Measurements from ENCODE around the gene MS4A12. TPM values are rescaled to one million over a fixed set of nuclear protein-coding genes. Genes with fewer than 3 reads are reported as not detected.
"Not testable (repeated sequence)": the region's sequence is repeated elsewhere in the genome, so short reads cannot be mapped to it uniquely, and the experiment has no call there.

MS4A12 gene
- total RNA-seq = 1,000 to 10,000 TPM in 1 of 3 donors, 100 to 1,000 TPM in 2; 411 to 1,262 (median 644) TPM
- long read RNA-seq, donor 1, transcript MS4A12-201 (7 exons, 1,167 nt) = major isoform, 629 of 725 reads
- long read RNA-seq, donor 1, partial matches to known transcripts = 30 of 725 reads
- long read RNA-seq, donor 1, other reads (novel, unspliced or antisense) = 61 of 725 reads
- long read RNA-seq, donor 2, transcript MS4A12-205 (6 exons, 1,019 nt) = minor isoform, 8 of 600 reads
- long read RNA-seq, donor 2, transcript MS4A12-201 (7 exons, 1,167 nt) = major isoform, 512 of 600 reads
- long read RNA-seq, donor 2, partial matches to known transcripts = 43 of 600 reads
- long read RNA-seq, donor 2, other reads (novel, unspliced or antisense) = 36 of 600 reads

DNA sequence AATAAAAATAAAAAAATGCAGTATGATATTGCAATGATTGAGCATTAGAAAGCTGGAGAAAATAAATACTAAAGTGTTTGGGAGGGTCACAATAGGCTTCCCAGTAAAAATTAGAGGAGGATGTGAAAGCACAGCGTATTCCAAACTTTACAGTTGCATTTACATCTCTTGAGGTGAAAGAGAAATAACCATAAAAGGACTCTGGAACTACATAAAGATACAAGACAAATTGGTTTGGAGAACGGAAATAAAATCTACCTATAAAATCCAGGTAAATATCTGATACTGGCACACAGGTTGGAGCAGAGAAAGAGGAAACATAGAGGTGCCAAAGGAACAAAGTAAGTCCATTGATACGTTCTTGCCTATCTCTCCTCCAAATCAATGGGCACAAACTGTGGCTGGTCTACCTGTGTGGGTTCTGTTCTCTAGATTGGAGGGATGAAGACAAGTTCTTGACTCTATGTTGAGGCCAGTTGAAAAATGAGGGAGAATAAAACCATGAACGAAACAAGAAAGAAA is at the start of gene MS4A12:
Gene MS4A12, plus strand, starts transcription at position 291 of the 522 bp plus-strand sequence. CDS start 4,541 bp downstream, outside the sequence.
- no peaks in the 10 kb centered on the region for H3K9me3 ChIP-seq
- intact Hi-C loops (cut with DNase I, micrococcal nuclease) = no loop called here
- no peaks in the 10 kb centered on the region for H3K36me3 ChIP-seq (ENCODE audit: low read depth)
- TF ChIP-seq, protein P1, sequence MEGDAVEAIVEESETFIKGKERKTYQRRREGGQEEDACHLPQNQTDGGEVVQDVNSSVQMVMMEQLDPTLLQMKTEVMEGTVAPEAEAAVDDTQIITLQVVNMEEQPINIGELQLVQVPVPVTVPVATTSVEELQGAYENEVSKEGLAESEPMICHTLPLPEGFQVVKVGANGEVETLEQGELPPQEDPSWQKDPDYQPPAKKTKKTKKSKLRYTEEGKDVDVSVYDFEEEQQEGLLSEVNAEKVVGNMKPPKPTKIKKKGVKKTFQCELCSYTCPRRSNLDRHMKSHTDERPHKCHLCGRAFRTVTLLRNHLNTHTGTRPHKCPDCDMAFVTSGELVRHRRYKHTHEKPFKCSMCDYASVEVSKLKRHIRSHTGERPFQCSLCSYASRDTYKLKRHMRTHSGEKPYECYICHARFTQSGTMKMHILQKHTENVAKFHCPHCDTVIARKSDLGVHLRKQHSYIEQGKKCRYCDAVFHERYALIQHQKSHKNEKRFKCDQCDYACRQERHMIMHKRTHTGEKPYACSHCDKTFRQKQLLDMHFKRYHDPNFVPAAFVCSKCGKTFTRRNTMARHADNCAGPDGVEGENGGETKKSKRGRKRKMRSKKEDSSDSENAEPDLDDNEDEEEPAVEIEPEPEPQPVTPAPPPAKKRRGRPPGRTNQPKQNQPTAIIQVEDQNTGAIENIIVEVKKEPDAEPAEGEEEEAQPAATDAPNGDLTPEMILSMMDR (IDR thresholded peaks at IDR 0.05) = no peak
- no peaks in the 10 kb centered on the region for H3K4me1 ChIP-seq (ENCODE audit: low read depth)
- DNase-seq (no peak), ATAC-seq (peak; percentile 92)
- H3K4me3 ChIP-seq = no peak within 1 kb of the TSS

- TF ChIP-seq, protein P1 (IDR thresholded peaks at IDR 0.05) = no peak
- no peak overlapping the region for H3K4me3 ChIP-seq
- H3K4me1 ChIP-seq (ENCODE audit: low read depth) = no peaks in the 10 kb centered on the region
- intact Hi-C loops (cut with DNase I, micrococcal nuclease) = no loop called here
- no peak for DNase-seq
- H3K36me3 ChIP-seq (ENCODE audit: low read depth) = no peaks in the 10 kb centered on the region
- no peak for ATAC-seq
- no peaks in the 10 kb centered on the region for H3K9me3 ChIP-seq
These were observed 45.5 kb upstream of the MS4A12 start for GRCh38 chr11:60447070-60447469.

DNA sequence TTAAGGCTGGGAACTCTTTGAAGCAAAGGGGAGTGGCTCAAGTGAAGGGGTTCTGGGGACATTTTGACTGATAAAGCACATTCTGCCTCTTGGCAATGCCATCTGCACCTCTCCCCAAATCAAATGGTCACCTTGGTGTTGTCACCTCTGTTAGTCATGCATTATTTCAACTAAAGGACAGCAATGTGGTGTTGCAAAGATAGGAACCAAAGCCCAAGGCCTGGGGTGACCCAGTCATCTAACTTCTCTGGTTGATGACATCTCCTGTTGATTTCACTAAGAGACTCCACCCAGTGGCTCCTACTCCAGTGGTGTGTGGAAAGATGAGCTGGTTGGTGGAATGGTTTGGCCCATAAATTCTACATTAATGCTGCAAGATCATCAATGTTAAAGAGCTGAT is 44.7 kb upstream of the MS4A12 start:
- H3K4me3 ChIP-seq = no peak overlapping the region
- ATAC-seq (no peak), DNase-seq (no peak)
- H3K4me1 ChIP-seq (ENCODE audit: low read depth) = no peaks in the 10 kb centered on the region
- TF ChIP-seq, protein P1 (IDR thresholded peaks at IDR 0.05) = no peak
- intact Hi-C loops (cut with DNase I, micrococcal nuclease) = no loop called here
- no peaks in the 10 kb centered on the region for H3K9me3 ChIP-seq
- no peaks in the 10 kb centered on the region for H3K36me3 ChIP-seq (ENCODE audit: low read depth)

DNA sequence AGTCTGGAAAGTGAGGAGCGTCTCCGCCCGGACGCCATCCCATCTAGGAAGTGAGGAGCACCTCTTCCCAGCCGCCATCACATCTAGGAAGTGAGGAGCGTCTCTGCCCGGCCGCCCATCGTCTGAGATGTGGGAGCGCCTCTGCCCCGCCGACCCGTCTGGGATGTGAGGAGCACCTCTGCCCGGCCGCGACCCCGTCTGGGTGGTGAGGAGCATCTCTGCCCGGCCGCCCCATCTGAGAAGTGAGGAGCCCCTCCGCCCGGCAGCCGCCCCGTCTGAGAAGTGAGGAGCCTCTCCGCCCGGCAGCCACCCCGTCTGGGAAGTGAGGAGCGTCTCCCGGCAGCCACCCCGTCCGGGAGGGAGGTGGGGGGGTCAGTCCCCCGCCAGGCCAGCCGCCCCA is 41.4 kb upstream of the MS4A12 start:
- H3K4me1 ChIP-seq (ENCODE audit: low read depth); intact Hi-C loops (cut with DNase I, micrococcal nuclease); H3K4me3 ChIP-seq; H3K9me3 ChIP-seq; ATAC-seq; H3K36me3 ChIP-seq (ENCODE audit: low read depth); DNase-seq: not testable (repeated sequence)

DNA sequence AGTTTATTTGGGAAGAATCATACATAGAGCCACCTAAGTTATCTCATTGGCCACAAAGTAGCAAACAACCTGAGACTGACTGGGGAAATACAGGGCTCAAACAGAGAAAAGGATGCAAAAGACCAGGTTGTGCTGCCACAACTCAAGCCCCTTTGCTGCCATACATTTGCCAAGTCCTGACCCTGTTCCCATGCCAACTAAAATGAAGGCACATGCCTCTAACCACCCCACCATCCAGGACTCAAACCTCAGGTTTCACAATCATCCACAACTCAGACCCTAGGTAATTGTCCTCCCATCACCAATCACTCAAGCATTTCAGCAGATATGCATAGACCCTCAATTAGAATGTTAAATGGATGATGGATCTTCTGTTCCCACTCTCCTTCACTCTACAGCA is 38.4 kb upstream of the MS4A12 start:
- Histone ChIP-seq H3K36me3 (ENCODE audit: low read depth) (no peaks in the 10 kb centered on the region), H3K4me1 (ENCODE audit: low read depth) (no peaks in the 10 kb centered on the region), H3K4me3 (no peak overlapping the region), H3K9me3 (no peaks in the 10 kb centered on the region)
- ATAC-seq (no peak), DNase-seq (no peak)
- TF ChIP-seq, protein P1 (IDR thresholded peaks at IDR 0.05) = no peak
- intact Hi-C loops (cut with DNase I, micrococcal nuclease) = no loop called here

DNA sequence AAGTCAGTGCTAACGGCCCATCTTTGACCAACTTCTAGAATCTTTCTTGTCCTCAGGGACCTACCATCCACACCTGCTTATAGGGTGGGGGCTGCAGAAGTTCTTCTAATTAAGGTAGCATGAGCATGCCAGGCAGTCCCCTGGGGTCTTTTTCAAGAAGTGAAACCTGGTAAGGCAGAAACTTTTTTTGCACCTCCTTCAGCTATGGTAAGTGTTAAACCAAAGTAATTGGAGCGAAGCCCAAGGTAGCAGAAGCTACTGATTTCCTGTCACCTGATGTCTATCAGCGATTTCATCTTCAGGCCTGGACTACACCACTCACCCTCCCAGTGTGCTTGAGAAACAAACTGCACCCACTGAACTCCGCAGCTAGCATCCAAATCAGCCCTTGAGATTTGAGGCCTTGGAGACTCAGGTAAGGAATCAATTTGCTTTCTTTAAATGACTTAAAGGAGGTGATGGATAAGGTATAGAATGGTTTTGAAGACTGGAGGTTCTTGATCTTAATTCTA is 37.0 kb upstream of the MS4A12 start, which contains the start of gene MS4A1:
Gene MS4A1, plus strand, starts transcription at position 317 of the 512 bp plus-strand sequence. CDS start 6,528 bp downstream, outside the sequence.
- H3K9me3 ChIP-seq = no peaks in the 10 kb centered on the region
- DNase-seq = no peak
- ATAC-seq = peak; percentile 78
- H3K4me1 ChIP-seq (ENCODE audit: low read depth) = no peaks in the 10 kb centered on the region
- intact Hi-C loops (cut with DNase I, micrococcal nuclease) = no loop called here
- H3K36me3 ChIP-seq (ENCODE audit: low read depth) = no peaks in the 10 kb centered on the region
- H3K4me3 ChIP-seq = no peak within 1 kb of the TSS
- TF ChIP-seq, protein P1 (IDR thresholded peaks at IDR 0.05) = no peak

Measured in mucosa of descending colon (tissue), 3 donors.